ENCODE results near the gene SIGLEC15.

SIGLEC15 gene

GRCh38 chr18:45887585-45887984, 62.1 kb downstream of the SIGLEC15 start:
- DNase-seq = no peak

GRCh38 chr18:45889419-45890064, 64.1 kb downstream of the SIGLEC15 start:
- DNase-seq = no peak

GRCh38 chr18:45890606-45891005, 65.1 kb downstream of the SIGLEC15 start:
- DNase-seq = no peak

GRCh38 chr18:45891806-45892205, 66.3 kb downstream of the SIGLEC15 start:
- no peak for DNase-seq
